HG02938 (cell line): ENCODE results near the gene HK2.

Experiments used
- ATAC-seq: cut with Tn5 transposase; IDR thresholded peaks from one replicate; pipeline ENCODE4 v1.9.1; 2021; ENCODE audit warnings: mild to moderate bottlenecking, moderate library complexity; ENCODE audit not compliant: unreplicated experiment

Gene HK2

DNA sequence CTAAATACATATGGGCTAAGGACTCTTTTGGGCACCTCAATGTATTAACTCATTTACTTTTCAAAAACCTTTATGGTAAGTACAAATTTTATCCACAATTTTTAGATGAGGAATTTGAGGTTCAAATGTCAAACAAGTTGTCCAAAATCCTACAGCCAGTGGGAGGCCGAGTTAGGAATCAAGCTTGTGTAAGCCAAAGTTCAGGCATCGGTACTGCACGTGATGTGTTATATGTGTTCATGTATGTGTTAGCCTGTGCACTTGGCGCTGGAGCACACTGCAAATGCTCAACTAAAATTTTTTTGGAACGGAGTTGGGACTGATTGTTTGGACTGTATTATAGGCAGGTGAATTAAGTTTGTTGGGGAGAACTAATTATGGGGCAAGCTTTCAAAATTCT is 22.7 kb downstream of the HK2 start:
- no peak for ATAC-seq

- ATAC-seq, result no peak
These were observed 23.3 kb downstream of the HK2 start for GRCh38 chr2:74857215-74857614.

GRCh38 chr2:74857725-74858124 is 23.8 kb downstream of the HK2 start:
- no peak for ATAC-seq

DNA sequence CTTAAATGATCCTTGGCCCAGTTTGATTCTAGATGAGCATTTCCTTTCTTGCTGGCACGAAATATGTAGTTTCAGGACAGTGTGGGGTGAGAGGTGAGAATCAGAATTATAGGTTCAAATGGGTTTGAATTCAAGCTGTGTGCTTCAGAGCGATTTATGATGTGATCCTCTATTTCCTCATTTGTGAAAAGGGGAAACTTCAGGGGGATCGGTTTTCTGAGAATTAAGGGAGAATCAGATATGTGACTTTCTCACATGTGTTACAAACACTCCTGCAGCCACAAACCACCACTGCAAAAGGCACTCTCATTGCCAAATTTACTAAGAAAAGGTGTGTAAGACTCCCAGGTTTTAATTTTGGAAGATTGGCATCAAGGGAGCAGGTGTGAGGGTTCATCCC is 24.4 kb downstream of the HK2 start:
- no peak for ATAC-seq

DNA sequence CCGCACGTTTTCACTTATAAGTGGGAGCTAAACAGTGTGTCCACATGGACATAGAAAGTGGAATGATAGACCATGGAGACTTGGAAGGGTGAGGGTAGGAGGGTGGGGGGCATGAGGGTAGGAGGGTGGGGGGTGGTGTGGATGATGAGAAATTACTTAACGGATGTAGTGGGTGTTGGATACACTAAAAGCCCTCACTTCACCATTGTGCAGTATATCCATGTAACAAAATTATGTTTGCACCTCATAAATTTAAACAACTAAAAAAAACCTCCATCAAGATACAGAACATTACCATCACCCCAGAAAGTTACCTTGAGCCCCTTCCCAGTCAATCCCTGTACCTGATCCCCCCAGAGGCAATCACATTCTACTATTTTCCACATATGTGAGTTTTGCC is 26.2 kb downstream of the HK2 start:
- ATAC-seq, result no peak

DNA sequence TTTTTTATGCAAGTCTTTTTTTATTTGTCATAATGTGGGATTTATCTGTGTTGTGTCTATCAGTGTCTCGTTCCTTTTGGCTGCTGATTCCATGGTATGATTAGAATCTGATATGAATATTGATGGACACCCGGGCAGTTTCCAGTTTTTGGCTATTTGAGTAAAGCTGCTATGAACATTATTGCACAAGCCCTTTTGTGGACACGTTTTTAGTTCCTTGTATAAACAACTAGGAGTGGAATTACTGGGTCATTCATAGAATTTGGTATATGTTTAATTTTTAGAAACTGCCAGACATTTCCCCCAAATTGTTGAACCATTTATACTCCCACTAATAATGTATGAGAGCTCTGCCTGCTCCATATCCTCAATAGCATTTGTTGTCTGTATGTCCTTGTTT is 26.6 kb downstream of the HK2 start:
- no peak for ATAC-seq

DNA sequence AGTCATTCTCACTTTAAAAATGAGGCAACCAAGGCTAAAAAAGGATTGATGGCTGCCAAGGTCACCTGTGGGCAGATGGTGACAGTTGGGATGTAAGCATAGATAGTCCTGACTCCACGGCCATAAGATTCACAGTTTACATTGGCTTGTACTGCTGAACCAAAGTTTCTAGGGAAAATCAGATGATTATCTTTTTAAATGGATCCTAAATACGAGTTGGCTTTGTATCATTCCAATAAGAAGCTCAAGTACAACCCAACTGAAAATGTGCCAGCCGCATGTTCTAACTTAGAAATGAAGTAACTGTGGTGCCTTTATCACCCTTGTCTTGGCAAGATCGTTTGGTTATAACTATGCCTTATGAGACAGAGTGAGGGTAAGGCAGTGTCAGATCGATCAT is 27.6 kb downstream of the HK2 start:
- no peak for ATAC-seq

- ATAC-seq, result no peak
These were observed 28.4 kb downstream of the HK2 start for GRCh38 chr2:74862020-74862964.

GRCh38 chr2:74863802-74864248 is 29.9 kb downstream of the HK2 start:
- ATAC-seq, result no peak

DNA sequence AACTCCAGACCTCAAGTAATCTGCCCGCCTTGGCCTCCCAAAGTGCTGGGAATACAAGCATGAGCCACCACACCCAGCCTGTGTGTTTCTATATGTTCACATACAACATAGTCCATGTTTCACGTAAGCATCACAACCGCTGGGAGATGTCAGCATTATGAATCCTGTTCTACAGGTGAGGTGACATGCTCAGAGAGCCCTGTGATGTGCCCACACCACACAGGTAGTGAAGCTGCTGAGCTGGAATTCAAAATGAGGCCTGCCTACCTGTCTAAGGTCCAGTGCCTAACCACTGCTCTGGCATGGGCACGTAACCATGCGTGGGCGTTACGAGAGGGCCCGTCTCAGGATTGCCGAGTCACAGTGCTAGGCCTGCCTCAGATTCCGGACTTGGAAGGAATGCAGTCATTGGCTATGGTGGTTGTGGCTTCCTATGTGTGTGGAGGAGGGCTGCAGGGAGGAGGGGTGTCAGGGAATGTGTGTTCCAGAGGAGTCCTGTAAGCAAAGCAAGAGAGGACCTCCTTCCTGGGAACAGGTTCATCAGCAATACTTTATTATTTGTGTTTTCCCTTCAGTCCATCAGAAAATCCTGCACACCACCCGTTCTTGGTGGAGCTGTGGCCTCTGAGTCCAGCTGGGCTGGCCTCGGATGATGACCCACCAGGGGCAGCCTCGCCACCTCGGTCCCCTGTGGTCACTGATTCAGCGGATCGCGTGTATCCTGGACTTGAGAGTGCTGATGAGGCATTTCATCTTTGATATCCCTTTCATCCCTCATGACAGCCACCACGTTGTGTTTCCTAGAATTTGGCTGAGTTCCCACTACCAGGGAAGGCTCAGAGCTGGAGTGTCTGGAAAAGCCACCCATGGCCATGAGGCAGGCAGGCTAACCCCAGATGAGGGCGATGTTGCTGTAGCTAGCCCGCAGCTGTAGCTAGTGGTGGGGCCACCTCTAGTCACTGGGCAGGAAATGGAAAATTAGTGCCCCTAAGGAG is 31.1 kb downstream of the HK2 start:
- ATAC-seq, result no peak

DNA sequence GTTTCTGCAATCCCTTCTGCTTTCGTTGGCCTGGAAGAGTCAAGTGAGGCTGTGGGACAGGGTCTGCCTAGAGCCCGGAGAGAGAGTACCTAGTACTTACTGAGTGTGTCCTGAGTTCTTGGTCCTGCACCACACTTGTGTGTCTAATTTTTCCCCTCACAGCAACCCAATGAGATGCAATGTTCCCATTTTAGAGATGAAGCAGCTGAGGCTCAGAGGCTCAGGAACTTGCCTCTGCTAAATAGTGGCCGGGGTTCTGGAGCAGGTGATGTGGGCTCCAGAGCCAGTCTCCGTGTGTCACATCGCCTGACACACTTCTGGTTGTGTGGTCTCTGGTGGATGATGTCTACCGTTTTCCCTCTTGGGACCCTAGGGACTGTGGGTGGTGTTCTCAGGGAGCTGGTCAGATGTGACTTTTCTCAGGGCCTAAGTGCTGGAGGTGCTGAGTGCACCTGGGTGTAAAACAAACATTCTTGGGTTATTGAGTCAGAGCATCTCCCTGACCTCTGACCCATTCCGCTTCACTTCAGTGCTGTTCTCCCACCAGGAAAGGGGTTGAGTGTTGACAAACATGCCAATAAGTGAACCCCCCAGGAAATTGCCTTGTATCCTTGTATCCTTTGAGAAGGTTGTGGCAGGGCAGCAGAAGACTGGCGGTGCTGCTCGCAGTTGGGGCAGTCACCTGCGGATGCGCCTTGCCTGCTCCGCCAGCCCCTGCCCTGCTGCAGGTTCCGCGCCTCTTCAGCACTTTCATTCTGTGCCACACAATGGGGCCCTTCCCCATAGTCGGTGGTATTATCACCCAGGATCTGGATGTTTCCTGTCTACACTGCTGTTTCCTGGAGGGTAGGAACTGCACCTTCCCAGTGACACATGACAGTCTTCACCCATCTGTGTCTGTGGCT is 32.1 kb downstream of the HK2 start:
- ATAC-seq, result no peak

DNA sequence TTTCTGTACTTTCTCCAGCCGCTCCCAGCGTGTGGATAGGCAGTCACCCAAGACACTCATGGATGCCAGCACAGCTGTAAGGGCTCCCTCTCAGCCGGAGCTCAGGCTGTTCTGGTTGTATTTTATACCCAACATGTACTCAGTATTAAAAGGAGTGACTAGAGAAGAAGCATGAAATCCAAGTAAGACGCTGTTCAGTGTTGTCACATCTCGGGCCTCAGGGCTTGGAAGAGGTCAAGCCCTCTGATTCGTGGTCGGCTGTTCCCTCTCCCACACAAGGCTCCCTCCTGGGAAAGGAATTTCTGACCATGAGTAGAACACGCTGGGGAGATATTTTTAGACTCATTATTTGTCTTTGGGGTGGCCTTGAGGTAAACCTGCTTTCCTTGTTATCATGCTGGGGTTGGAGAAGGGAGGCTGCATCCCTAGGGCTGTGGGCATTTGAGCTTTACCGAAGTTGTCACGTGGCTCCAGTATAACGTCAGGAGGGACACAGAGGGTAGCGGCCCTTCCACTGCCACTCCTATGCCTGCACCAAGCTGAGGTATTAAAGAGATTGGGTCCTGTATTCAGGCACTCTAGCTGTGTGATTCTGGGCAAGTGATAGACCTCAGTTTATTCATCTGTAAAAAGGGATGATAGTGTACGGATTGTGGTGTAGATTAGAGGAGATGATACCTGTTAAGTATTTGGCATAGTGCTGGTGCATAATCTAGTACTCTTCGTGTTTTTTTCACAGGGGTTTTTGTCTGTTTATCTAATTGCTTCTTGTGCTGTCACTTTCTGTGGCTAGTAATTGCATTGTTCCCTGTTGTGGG is 34.1 kb downstream of the HK2 start:
- no peak for ATAC-seq

DNA sequence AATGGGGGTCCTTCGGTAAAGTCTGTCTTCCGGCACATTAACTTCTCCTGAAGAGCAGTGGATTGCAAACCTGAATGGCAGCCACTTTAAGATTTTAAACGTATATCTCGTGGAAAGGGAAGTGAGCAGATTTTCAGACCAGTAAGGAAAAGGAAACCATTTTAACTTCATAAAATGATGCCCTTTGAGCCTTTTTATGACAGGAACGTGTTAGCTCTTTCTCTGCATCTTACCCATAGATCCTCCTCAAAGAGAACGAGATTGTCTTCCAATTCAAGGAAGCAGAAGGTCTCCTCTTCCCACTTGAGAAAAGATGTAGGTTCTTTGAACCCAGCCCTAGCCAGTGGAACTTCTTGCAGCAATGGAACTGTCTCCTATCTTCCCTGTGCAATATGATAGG is 35.6 kb downstream of the HK2 start:
- no peak for ATAC-seq

GRCh38 chr2:74870951-74871350 is 37.0 kb downstream of the HK2 start:
- ATAC-seq, result no peak

DNA sequence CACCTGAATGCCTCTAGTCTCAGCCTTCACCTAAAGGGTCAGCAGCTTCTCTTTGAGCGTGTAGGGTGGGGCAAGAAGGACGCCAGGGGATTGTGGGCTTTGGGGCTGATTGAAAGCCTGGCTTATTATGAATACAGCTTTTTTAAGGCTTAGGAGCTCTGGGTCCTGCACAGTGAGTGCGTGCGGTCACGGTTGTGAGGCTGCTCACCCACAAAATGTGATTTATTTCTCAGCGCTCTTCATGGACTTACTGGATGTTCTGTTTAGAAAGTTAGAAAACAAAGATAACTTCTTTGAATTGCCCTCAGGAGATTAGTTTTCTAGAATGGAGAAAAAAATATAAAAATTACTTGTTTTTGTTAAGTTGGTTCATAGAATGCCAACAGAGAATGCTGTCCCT is 37.5 kb downstream of the HK2 start:
- no peak for ATAC-seq

DNA sequence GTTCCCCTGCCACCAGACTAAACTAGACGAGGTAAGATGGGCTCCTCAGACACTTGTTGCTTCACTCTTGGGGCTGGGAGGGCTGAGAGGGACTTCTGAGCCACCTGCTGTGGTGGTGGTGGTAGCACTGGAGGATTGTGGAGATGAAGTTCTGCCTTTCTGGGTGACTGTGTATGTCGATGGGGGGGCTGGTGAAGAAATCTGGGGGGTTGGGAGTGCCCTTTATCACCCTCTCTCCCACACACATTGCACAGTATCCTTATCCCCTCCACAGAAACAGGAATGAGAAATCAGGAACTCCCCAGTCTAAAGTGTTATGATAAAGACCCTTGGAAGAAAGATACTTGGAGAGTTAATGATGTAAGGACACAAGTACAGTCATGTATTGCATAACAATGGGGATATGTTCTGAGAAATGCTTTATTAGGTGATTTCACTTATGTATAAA is 38.5 kb downstream of the HK2 start:
- ATAC-seq, result no peak

DNA sequence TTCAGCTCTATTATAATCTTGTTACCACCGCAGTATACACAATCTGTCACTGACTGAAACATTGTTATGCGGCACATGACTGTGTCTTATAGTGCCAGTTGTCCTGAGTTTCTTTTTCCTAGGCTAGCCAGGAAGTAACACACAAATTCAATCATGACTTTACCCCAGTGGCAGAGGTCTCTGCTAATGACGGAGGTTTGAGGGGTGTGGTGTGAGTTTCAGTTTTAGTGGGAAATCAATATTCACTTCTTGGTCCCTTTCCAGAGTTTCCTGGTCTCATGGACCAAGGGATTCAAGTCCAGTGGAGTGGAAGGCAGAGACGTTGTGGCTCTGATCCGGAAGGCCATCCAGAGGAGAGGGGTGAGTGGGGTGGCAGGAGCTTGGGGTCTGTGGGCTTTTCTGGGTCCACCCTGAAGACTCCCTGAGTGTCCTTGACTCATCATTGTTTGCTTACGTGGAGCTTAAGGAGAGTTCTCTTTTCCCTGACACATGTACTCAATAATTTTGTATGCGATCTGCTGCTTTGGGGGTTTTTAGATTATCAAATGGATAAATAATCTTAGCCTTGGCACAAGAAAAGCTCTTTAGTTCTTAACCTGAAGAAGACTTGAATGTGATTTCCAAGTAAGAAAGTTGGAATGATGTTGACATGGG is 39.2 kb downstream of the HK2 start:
- ATAC-seq, result no peak

DNA sequence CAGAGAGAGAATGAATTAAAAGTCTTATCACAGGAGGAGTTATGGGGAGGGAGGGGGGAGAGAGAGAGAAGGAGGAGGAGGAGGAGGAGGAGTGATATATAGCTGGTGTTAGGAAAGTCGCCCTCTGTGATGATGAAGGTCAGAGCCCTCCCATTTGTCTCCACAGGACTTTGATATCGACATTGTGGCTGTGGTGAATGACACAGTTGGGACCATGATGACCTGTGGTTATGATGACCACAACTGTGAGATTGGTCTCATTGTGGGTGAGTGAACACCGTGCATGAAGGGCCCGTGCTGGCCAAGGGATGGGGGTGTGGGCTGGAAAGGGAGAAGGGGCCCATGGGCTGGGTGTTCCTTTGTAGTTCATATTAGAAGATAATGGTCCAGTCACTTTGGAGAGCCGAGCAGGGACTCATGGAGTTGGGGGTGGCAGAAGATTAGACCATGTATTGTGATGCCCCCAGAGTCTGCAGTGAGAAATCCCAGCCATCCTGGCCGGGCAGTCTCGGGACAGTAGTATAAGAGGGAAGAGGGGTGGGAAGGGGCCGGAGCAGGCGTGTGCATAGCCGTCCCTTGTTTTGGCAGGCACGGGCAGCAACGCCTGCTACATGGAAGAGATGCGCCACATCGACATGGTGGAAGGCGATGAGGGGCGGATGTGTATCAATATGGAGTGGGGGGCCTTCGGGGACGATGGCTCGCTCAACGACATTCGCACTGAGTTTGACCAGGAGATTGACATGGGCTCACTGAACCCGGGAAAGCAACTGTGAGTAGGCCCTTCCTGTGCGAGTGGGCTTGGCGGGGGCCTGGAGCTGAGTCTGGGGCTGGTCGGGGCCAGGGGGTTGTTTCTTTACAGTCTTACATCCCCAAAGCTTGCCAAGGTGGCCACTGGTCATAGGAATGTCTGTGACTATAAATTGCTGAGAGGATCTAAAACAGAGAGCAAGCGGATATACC is 40.0 kb downstream of the HK2 start:
- ATAC-seq, result no peak
